Liver (tissue), 9 donors: Measurements from ENCODE around the gene C1orf210. TPM values are rescaled to one million over a fixed set of nuclear protein-coding genes. Genes with fewer than 3 reads are reported as not detected.

ENCODE experiments used
- DNase-seq: peaks from one replicate; pipeline ENCODE4 v3.0.0-alpha.2; 2017; ENCODE audit warnings: low spot score
- H3K27ac ChIP-seq, 2 donors: one replicate each; pipeline ENCODE4 v1.7.0; 2013; ENCODE audit warnings: inconsistent platforms in 2 of 2, low read length in 2 of 2, control low read depth in 1 of 2, low read depth in 1 of 2, mild to moderate bottlenecking in 1 of 2
- H3K27me3 ChIP-seq, 4 donors: one replicate each; pipeline versions ENCODE4 v1.6.1 to v1.7.0; 2013; ENCODE audit warnings: low read length in 3 of 4, inconsistent platforms in 1 of 4, mild to moderate bottlenecking in 1 of 4, moderate library complexity in 1 of 4; ENCODE audit not compliant: control insufficient read depth in 4 of 4, insufficient read depth in 4 of 4
- H3K36me3 ChIP-seq, 4 donors: one replicate each; pipeline versions ENCODE4 v1.6.1 to v1.7.0; 2013; ENCODE audit warnings: low read length in 3 of 4, mild to moderate bottlenecking in 3 of 4, low read depth in 1 of 4, moderate library complexity in 1 of 4; ENCODE audit not compliant: control insufficient read depth in 4 of 4, insufficient read depth in 3 of 4
- H3K4me1 ChIP-seq, 4 donors: one replicate each; pipeline versions ENCODE4 v1.6.1 to v1.7.0; 2013; ENCODE audit warnings: low read length in 3 of 4, mild to moderate bottlenecking in 3 of 4, moderate library complexity in 1 of 4; ENCODE audit not compliant: control insufficient read depth in 4 of 4, insufficient read depth in 4 of 4
- H3K4me3 ChIP-seq, 3 donors: one replicate each; pipeline versions ENCODE4 v1.6.1 to v1.7.0; 2013; ENCODE audit warnings: low read length in 3 of 3, control low read depth in 1 of 3, low read depth in 1 of 3, mild to moderate bottlenecking in 1 of 3
- H3K9ac ChIP-seq, 2 donors: one replicate each; pipeline ENCODE4 v1.7.0; 2013; ENCODE audit warnings: low read length in 2 of 2, mild to moderate bottlenecking in 2 of 2, moderate library complexity in 2 of 2, control low read depth in 1 of 2, low read depth in 1 of 2
- H3K9me3 ChIP-seq, 4 donors: one replicate each; pipeline versions ENCODE4 v1.6.1 to v1.7.0; 2013; ENCODE audit warnings: low read length in 3 of 4; ENCODE audit not compliant: control insufficient read depth in 4 of 4
- FOXA2 ChIP-seq: IDR thresholded peaks from 2 replicates; pipeline ENCODE4 v1.6.1; 2016; ENCODE audit warnings: antibody characterized with exemption
- JUND ChIP-seq, 2 donors: IDR thresholded peaks; 2 replicates each; pipeline ENCODE4 v1.6.1; 2016; ENCODE audit warnings: antibody characterized with exemption in 2 of 2
- RXRA ChIP-seq, 2 donors: IDR thresholded peaks; 2 replicates each; pipeline ENCODE4 v1.6.1; 2017 to 2018; ENCODE audit warnings: antibody characterized with exemption in 2 of 2, mild to moderate bottlenecking in 1 of 2
- SP1 ChIP-seq: IDR thresholded peaks from 2 replicates; pipeline ENCODE4 v1.6.1; 2018; ENCODE audit warnings: antibody characterized with exemption, mild to moderate bottlenecking
- TAF1 ChIP-seq: conservative IDR thresholded peaks from 2 replicates; pipeline ENCODE4 v1.6.1; 2016; ENCODE audit warnings: antibody characterized with exemption, mild to moderate bottlenecking
- WGBS: extraction: QIAGEN DNeasy Blood & Tissue Kit; methylation state at CpG from one replicate; pipeline ENCODE4 v1.1.7; 2013; 5-methylcytosine and 5-hydroxymethylcytosine counted together
- polyA plus RNA-seq, 2 donors: library from polyadenylated mRNA; stranded (reverse) in 1 of 2; unstranded in 1 of 2; fragments of 200-250 nt in 1 of 2; fragments of >200 nt in 1 of 2; fragmentation: Nextera tagmentation in 1 of 2; extraction: Ambion mirVana in 1 of 2; gene quantifications; one replicate each; pipeline versions ENCODE4 v1.2.1 to v1.2.3, GENCODE V29; 2013 to 2015
- total RNA-seq, 2 donors: library from RNA; depleted of rRNA; stranded (reverse); fragments of >200 nt; gene quantifications; one replicate each; pipeline ENCODE4 v1.2.3, GENCODE V29; 2014
- TF ChIP-seq, protein P1 (sequence below): IDR thresholded peaks from 2 replicates; pipeline ENCODE4 v1.6.1; 2016; ENCODE audit warnings: antibody characterized with exemption
- TF ChIP-seq, protein P2 (sequence below): fragments of 150-350 bp; IDR thresholded peaks from 2 replicates; pipeline ENCODE4 v1.5.1; 2017; ENCODE audit warnings: improper control_type of control experiment, low read depth, low read length; ENCODE audit not compliant: missing input control
- TF ChIP-seq, protein P3 (sequence below): IDR thresholded peaks from 2 replicates; pipeline ENCODE4 v1.6.1; 2016; ENCODE audit warnings: antibody characterized with exemption
- TF ChIP-seq, protein P4 (sequence below): IDR thresholded peaks from 2 replicates; pipeline ENCODE4 v1.6.1; 2016; ENCODE audit warnings: antibody characterized with exemption
- TF ChIP-seq, protein P5 (sequence below): IDR thresholded peaks from 2 replicates; pipeline ENCODE4 v1.6.1; 2016; ENCODE audit warnings: antibody characterized with exemption, mild to moderate bottlenecking
- donor health status: healthy.
- donor health status: healthy.
- donor health status: healthy.
- donor health status: healthy.
- donor health status: healthy.

C1orf210 gene
- total and polyA plus RNA-seq, 4 donors: 0.75 to 5.0 (median 1.2) TPM

DNA sequence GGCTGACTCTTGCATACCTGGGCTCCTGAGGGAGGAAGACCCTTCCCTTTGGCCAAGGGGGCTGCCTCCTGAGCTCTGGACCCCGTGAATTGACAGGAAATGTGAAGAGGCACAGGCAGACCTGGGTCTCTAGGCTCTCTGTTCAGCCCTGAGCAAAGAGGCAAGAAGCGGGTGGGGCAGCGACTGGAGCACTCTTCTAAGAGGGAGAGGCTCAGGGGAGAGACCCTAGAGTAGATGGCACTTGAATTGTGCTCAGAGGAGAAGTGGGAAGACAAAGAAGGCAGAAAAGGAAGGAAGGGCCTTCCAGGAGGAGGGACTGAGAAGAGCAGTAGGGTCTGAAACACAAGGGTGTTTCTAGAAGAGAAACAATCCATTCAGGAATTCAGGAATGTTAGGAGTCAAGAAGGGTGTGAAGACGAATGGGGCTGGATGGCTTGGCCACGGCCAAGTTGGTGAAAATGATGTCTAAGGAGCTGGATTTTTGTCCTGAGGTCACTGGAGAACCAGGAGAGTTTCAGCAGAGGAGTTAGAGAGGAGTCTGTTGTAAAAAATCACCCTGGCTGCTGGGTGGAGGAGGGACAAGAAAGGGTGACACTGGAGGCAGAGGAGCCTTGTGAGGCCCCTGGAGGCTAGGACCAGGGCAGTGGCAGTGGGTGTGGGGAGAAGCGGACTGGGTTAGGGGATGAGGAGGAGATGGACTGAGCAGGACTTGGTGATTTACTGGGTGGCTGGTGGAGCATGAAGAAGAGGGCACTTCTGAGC is 20.7 kb upstream of the C1orf210 start:
- Histone ChIP-seq H3K9ac (no peak overlapping the region), H3K9me3 (no peaks in the 10 kb centered on the region), H3K4me1 (peaks cover 10 to 22% (median 14%) of the 10 kb centered on the region in 4 donors), H3K27ac (no peak overlapping the region), H3K27me3 (no peaks in the 10 kb centered on the region), H3K36me3 (no peaks in the 10 kb centered on the region), H3K4me3 (no peak overlapping the region)
- WGBS: 92% methylated on average over 6 of the region's 6 CpGs
- no peak for TF ChIP-seq FOXA2
- no peak for TF ChIP-seq JUND (IDR thresholded peaks at IDR 0.05)
- DNase-seq: no peak

DNA sequence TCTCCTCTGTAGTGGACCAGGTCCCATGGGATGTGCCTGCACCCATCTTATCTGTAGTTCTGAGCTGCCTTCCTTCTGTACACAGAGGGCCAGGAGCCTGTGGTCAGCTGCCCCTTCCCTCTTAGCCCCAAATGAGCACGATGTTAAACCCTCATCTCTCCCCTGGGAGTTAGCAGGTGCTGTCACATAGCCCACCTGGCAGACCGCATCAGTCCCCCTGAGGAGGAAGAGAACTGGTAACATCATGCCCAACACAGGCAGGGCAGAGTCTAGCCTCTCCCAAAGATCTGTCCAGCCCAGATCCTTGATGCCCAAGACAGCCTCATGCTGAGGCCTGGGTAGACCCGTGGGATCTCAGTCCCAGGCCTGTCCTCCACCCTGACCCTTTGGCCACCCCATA is 20.1 kb upstream of the C1orf210 start:
- 86% methylated on average over 3 of the region's 3 CpGs for WGBS
- H3K4me3 ChIP-seq: no peak overlapping the region
- H3K9ac ChIP-seq: no peak overlapping the region
- TF ChIP-seq RXRA (IDR thresholded peaks at IDR 0.05) (no peak), JUND (IDR thresholded peaks at IDR 0.05) (no peak), SP1 (no peak)
- TF ChIP-seq, protein P1, sequence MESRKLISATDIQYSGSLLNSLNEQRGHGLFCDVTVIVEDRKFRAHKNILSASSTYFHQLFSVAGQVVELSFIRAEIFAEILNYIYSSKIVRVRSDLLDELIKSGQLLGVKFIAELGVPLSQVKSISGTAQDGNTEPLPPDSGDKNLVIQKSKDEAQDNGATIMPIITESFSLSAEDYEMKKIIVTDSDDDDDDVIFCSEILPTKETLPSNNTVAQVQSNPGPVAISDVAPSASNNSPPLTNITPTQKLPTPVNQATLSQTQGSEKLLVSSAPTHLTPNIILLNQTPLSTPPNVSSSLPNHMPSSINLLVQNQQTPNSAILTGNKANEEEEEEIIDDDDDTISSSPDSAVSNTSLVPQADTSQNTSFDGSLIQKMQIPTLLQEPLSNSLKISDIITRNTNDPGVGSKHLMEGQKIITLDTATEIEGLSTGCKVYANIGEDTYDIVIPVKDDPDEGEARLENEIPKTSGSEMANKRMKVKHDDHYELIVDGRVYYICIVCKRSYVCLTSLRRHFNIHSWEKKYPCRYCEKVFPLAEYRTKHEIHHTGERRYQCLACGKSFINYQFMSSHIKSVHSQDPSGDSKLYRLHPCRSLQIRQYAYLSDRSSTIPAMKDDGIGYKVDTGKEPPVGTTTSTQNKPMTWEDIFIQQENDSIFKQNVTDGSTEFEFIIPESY: no peak
- TF ChIP-seq, protein P2, sequence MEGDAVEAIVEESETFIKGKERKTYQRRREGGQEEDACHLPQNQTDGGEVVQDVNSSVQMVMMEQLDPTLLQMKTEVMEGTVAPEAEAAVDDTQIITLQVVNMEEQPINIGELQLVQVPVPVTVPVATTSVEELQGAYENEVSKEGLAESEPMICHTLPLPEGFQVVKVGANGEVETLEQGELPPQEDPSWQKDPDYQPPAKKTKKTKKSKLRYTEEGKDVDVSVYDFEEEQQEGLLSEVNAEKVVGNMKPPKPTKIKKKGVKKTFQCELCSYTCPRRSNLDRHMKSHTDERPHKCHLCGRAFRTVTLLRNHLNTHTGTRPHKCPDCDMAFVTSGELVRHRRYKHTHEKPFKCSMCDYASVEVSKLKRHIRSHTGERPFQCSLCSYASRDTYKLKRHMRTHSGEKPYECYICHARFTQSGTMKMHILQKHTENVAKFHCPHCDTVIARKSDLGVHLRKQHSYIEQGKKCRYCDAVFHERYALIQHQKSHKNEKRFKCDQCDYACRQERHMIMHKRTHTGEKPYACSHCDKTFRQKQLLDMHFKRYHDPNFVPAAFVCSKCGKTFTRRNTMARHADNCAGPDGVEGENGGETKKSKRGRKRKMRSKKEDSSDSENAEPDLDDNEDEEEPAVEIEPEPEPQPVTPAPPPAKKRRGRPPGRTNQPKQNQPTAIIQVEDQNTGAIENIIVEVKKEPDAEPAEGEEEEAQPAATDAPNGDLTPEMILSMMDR: no peak
- TF ChIP-seq, protein P3, sequence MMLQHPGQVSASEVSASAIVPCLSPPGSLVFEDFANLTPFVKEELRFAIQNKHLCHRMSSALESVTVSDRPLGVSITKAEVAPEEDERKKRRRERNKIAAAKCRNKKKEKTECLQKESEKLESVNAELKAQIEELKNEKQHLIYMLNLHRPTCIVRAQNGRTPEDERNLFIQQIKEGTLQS: no peak
- TF ChIP-seq, protein P4, sequence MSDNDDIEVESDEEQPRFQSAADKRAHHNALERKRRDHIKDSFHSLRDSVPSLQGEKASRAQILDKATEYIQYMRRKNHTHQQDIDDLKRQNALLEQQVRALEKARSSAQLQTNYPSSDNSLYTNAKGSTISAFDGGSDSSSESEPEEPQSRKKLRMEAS: no peak
- H3K36me3 ChIP-seq: no peaks in the 10 kb centered on the region
- H3K4me1 ChIP-seq: peaks cover 10 to 22% (median 14%) of the 10 kb centered on the region in 4 donors
- no peaks in the 10 kb centered on the region for H3K27me3 ChIP-seq
- DNase-seq: no peak
- H3K9me3 ChIP-seq: no peaks in the 10 kb centered on the region
- H3K27ac ChIP-seq: no peak overlapping the region

DNA sequence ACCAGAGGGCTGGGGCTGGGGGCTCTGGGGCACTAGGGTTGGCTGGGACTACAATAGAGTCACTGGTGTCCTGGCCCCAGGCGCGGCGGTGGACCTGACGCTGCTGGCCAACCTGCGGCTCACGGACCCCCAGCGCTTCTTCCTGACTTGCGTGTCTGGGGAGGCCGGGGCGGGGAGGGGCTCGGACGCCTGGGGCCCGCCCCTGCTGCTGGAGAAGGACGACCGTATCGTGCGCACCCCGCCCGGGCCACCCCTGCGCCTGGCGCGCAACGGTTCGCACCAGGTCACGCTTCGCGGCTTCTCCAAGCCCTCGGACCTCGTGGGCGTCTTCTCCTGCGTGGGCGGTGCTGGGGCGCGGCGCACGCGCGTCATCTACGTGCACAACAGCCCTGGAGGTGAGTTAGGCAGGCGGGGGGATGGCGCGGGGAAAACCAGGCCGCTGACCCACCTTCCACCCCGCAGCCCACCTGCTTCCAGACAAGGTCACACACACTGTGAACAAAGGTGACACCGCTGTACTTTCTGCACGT is 19.5 kb upstream of the C1orf210 start:
- H3K36me3 ChIP-seq: no peaks in the 10 kb centered on the region
- no peak overlapping the region for H3K4me3 ChIP-seq
- peaks cover 10 to 22% (median 14%) of the 10 kb centered on the region in 4 donors for H3K4me1 ChIP-seq
- no peak for DNase-seq
- H3K27me3 ChIP-seq: no peaks in the 10 kb centered on the region
- H3K9me3 ChIP-seq: no peaks in the 10 kb centered on the region
- no peak overlapping the region for H3K9ac ChIP-seq
- 92% methylated on average over 46 of the region's 46 CpGs for WGBS
- H3K27ac ChIP-seq: no peak overlapping the region
- TF ChIP-seq, protein P3: no peak
- TF ChIP-seq RXRA (IDR thresholded peaks at IDR 0.05) (no peak), TAF1 (no peak), FOXA2 (no peak)
- TF ChIP-seq, protein P4: no peak
- TF ChIP-seq, protein P1: no peak
- TF ChIP-seq, protein P5, sequence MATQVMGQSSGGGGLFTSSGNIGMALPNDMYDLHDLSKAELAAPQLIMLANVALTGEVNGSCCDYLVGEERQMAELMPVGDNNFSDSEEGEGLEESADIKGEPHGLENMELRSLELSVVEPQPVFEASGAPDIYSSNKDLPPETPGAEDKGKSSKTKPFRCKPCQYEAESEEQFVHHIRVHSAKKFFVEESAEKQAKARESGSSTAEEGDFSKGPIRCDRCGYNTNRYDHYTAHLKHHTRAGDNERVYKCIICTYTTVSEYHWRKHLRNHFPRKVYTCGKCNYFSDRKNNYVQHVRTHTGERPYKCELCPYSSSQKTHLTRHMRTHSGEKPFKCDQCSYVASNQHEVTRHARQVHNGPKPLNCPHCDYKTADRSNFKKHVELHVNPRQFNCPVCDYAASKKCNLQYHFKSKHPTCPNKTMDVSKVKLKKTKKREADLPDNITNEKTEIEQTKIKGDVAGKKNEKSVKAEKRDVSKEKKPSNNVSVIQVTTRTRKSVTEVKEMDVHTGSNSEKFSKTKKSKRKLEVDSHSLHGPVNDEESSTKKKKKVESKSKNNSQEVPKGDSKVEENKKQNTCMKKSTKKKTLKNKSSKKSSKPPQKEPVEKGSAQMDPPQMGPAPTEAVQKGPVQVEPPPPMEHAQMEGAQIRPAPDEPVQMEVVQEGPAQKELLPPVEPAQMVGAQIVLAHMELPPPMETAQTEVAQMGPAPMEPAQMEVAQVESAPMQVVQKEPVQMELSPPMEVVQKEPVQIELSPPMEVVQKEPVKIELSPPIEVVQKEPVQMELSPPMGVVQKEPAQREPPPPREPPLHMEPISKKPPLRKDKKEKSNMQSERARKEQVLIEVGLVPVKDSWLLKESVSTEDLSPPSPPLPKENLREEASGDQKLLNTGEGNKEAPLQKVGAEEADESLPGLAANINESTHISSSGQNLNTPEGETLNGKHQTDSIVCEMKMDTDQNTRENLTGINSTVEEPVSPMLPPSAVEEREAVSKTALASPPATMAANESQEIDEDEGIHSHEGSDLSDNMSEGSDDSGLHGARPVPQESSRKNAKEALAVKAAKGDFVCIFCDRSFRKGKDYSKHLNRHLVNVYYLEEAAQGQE: no peak
- TF ChIP-seq, protein P2: no peak
